A673 (cell line): ENCODE results near the gene MYO7B. TPM values are rescaled to one million over a fixed set of nuclear protein-coding genes. Genes with fewer than 3 reads are reported as not detected.

ENCODE experiments used
- BruUV-seq: library from RNA; stranded (reverse); fragments of 400-500 nt; replicated peaks from 2 replicates; lab custom pipeline; 2021; lab: Mats Ljungman, UMichigan
- CTCF ChIA-PET: fragments of 300-600 bp; sonication (Branson Sonifier 250); formaldehyde crosslinking; loops from one replicate; lab custom pipeline; 2022; ENCODE audit warnings: antibody characterized with exemption; lab: Charles Lee
- POLR2A ChIA-PET: fragments of 300-600 bp; sonication (Branson Sonifier 250); formaldehyde crosslinking; loops from one replicate; lab custom pipeline; 2022; ENCODE audit warnings: antibody characterized with exemption; ENCODE audit not compliant: low non-redundant PET; lab: Charles Lee
- DNase-seq: peaks from one replicate; pipeline ENCODE4 v3.0.0-alpha.2; 2015; ENCODE audit warnings: low spot score
- H3K27ac ChIP-seq: fragments of 200-600 bp; sonication (generic); 2 replicates; pipeline ENCODE4 v1.5.1; 2016; ENCODE audit warnings: mixed run types, low read depth, mild to moderate bottlenecking, mixed read lengths, antibody characterized with exemption, low read length; ENCODE audit not compliant: poor library complexity, severe bottlenecking
- H3K27me3 ChIP-seq: fragments of 200-600 bp; sonication (generic); replicated peaks from 2 replicates; pipeline ENCODE4 v1.6.1; 2017; ENCODE audit warnings: mixed run types, low read depth, mild to moderate bottlenecking, mixed read lengths, antibody characterized with exemption, low read length; ENCODE audit not compliant: insufficient read depth, poor library complexity
- H3K36me3 ChIP-seq: fragments of 200-600 bp; sonication (generic); 2 replicates; pipeline ENCODE4 v1.6.1; 2016; ENCODE audit warnings: mixed run types, mild to moderate bottlenecking, mixed read lengths, antibody characterized with exemption, low read length; ENCODE audit not compliant: insufficient read depth, poor library complexity, severe bottlenecking
- H3K4me1 ChIP-seq: fragments of 200-600 bp; sonication (generic); 2 replicates; pipeline ENCODE4 v1.6.1; 2017; ENCODE audit warnings: mixed run types, mild to moderate bottlenecking, mixed read lengths, antibody characterized with exemption, low read length; ENCODE audit not compliant: insufficient read depth, poor library complexity, severe bottlenecking
- H3K4me3 ChIP-seq: fragments of 200-600 bp; sonication (generic); 2 replicates; pipeline ENCODE4 v1.5.1; 2016; ENCODE audit warnings: low read depth, mixed run types, mild to moderate bottlenecking, mixed read lengths, low read length; ENCODE audit not compliant: poor library complexity, severe bottlenecking
- H3K9me3 ChIP-seq: fragments of 200-600 bp; sonication (generic); 2 replicates; pipeline ENCODE4 v1.6.1; 2016; ENCODE audit warnings: mixed run types, low read depth, mild to moderate bottlenecking, mixed read lengths, antibody characterized with exemption, low read length; ENCODE audit not compliant: poor library complexity, severe bottlenecking
- EZH2 ChIP-seq: fragments of 200-600 bp; sonication (generic); IDR thresholded peaks from 2 replicates; pipeline ENCODE4 v1.6.1; 2017; ENCODE audit warnings: borderline replicate concordance, low read depth, mild to moderate bottlenecking, mixed read lengths, antibody characterized with exemption, low read length; ENCODE audit not compliant: poor library complexity, severe bottlenecking
- intact Hi-C: fragments of 100-400 bp; cut with micrococcal nuclease; formaldehyde crosslinking; loops from one replicate; pipeline ENCODE4 v1.10.0; 2022; ENCODE audit not compliant: unreplicated experiment
- total RNA-seq: library from RNA; stranded (reverse); gene quantifications from 2 replicates; pipeline ENCODE4 v1.2.3, GENCODE V29; 2021
- TF ChIP-seq, protein P1 (sequence below): fragments of 300-800, 200-600 bp; sonication (generic); conservative IDR thresholded peaks from 2 replicates; pipeline ENCODE4 v1.5.1; 2017; ENCODE audit warnings: low read depth, mild to moderate bottlenecking, antibody characterized with exemption, low read length, moderate library complexity, mixed read lengths

The MYO7B gene
- total RNA-seq, 1 experiment from 2014 or later: 0.24 TPM

DNA sequence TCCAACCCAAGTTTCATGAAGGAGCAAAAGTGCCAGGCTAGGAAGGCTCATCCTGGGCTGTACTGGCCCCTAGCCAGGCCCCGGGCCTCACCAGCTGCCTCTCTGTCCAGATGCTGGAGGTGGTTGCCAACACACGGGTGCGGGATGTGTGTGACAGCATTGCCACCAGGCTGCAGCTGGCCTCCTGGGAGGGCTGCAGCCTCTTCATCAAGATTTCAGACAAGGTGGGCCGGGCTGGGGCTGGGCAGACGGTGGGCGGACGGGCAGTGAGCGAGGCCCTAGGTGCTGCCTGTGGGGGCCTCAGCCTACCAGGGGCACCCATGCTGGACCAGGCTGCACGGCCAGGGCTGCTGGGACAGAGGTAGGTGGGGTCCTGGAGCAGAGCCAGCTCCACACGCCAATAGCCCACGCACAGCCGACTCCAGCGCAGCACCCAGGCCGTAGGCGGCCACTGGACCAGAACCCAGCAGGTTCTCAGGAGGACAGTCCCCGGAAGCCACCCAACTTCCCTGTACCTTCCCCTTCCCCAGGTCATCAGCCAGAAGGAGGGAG, 98.7 kb downstream of the MYO7B start:
- CTCF ChIA-PET: no interaction called here
- H3K4me1 ChIP-seq: peaks cover 15% of the 10 kb centered on the region
- POLR2A ChIA-PET: no interaction called here

DNA sequence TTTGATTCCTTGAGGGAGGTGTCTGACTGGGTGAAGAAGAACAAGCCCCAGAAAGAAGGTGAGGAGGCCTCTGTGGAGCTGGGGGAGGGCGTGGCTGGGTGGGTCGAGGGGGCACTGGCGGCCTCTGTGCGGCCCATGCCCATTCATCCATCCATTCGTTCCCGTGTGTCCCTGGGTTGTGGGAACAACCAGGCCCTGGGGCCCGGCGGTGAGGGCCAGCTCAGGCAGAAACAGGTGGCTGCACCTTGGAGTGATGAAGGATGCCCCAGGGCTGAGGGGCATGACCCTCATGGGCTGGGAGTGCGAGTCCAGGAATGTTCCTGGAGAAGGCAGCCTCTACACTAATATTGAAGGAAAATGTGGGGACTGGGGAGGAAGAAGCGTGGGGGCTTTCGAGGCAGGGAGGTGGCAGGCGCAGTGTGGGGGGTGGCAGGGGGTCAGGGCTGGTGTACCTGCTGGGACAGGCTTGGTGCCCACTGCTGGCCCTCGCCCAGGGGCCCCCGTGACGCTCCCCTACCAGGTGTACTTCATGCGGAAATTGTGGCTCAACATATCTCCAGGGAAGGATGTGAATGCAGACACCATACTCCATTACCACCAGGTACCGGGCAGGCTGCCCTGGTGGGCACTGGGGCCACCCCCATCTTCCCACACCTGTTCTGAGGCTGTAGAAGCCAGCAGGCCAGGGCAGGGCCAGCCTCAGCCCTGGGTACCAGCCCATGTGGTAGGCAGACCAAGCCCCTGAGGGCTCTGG, 99.3 kb downstream of the MYO7B start:
- POLR2A ChIA-PET: no interaction called here
- H3K9me3 ChIP-seq: no peaks in the 10 kb centered on the region
- H3K4me1 ChIP-seq: peaks cover 15% of the 10 kb centered on the region
- no peak for DNase-seq
- no peak overlapping the region for H3K27ac ChIP-seq
- no peak overlapping the region for H3K4me3 ChIP-seq
- no peaks in the 10 kb centered on the region for H3K27me3 ChIP-seq
- intact Hi-C loops: no loop called here
- no peaks in the 10 kb centered on the region for H3K36me3 ChIP-seq
- CTCF ChIA-PET: no interaction called here
- BruUV-seq: no TSS peak
- no peak for TF ChIP-seq EZH2
- TF ChIP-seq, protein P1, sequence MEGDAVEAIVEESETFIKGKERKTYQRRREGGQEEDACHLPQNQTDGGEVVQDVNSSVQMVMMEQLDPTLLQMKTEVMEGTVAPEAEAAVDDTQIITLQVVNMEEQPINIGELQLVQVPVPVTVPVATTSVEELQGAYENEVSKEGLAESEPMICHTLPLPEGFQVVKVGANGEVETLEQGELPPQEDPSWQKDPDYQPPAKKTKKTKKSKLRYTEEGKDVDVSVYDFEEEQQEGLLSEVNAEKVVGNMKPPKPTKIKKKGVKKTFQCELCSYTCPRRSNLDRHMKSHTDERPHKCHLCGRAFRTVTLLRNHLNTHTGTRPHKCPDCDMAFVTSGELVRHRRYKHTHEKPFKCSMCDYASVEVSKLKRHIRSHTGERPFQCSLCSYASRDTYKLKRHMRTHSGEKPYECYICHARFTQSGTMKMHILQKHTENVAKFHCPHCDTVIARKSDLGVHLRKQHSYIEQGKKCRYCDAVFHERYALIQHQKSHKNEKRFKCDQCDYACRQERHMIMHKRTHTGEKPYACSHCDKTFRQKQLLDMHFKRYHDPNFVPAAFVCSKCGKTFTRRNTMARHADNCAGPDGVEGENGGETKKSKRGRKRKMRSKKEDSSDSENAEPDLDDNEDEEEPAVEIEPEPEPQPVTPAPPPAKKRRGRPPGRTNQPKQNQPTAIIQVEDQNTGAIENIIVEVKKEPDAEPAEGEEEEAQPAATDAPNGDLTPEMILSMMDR: no peak

More for the DNA sequence above, 98.7 kb downstream of the MYO7B start:
- Histone ChIP-seq H3K27me3 (no peaks in the 10 kb centered on the region), H3K27ac (no peak overlapping the region), H3K4me3 (no peak overlapping the region), H3K9me3 (no peaks in the 10 kb centered on the region), H3K36me3 (no peaks in the 10 kb centered on the region)
- intact Hi-C loops: no loop called here
- no TSS peak for BruUV-seq
- DNase-seq: no peak
- TF ChIP-seq, protein P1: no peak
- TF ChIP-seq EZH2: no peak

DNA sequence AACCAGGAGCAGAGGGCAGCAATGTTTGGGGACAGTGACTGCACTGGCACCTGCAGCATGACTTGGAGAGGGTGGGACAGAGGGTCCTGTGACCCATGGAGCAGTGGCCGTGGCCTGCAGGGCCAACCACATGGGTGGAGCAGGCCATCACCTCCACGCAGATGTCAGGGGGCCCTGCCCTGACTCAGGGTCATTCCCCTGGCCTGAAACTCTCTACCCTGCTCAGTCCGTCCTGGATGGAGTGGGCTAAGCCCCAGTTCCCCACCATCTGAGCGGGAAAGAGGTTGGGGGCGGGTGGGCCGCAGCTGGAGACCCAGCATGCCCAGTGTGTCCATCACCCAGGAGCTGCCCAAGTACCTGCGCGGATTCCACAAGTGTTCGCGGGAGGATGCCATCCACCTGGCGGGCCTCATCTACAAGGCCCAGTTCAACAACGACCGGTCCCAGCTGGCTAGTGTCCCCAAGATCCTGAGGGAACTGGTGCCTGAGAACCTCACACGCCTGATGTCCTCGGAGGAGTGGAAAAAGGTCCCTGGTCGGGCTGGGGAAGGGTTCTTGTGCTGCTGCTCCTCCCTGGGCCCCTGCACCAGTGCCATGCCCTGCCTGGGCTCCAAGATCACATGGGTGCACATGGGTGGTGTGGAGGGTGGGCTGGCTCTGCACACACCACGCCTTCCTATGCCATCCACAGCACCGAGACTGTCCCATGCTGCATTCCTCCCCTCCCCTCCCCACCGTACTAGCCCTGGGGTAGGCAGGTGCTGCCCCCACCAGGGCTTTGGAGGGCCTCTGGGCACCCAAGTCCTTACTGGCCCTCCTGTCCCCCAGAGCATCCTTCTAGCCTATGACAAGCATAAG, 100.1 kb downstream of the MYO7B start:
- ChIA-PET POLR2A (no interaction called here), CTCF (no interaction called here)
- no peak for DNase-seq

More for the DNA sequence above, 100.1 kb downstream of the MYO7B start:
- no peak overlapping the region for H3K27ac ChIP-seq
- H3K9me3 ChIP-seq: no peaks in the 10 kb centered on the region
- peaks cover 15% of the 10 kb centered on the region for H3K4me1 ChIP-seq
- intact Hi-C loops: no loop called here
- TF ChIP-seq EZH2: no peak
- TF ChIP-seq, protein P1: no peak
- H3K4me3 ChIP-seq: no peak overlapping the region
- no peaks in the 10 kb centered on the region for H3K27me3 ChIP-seq
- H3K36me3 ChIP-seq: no peaks in the 10 kb centered on the region
- BruUV-seq: no TSS peak
